PC-9 (cell line): ENCODE data around the gene HES3.

Experiments
- CTCF ChIP-seq: fragments of 200-600 bp; sonication (generic); conservative IDR thresholded peaks from 2 replicates; pipeline ENCODE4 v1.6.1; 2017; ENCODE audit warnings: mixed run types, antibody characterized with exemption, mild to moderate bottlenecking, moderate library complexity
- EZH2 ChIP-seq: fragments of 200-600 bp; sonication (generic); IDR thresholded peaks from 2 replicates; pipeline ENCODE4 v1.8.0; 2017; ENCODE audit warnings: antibody characterized with exemption, low read depth

DNA sequence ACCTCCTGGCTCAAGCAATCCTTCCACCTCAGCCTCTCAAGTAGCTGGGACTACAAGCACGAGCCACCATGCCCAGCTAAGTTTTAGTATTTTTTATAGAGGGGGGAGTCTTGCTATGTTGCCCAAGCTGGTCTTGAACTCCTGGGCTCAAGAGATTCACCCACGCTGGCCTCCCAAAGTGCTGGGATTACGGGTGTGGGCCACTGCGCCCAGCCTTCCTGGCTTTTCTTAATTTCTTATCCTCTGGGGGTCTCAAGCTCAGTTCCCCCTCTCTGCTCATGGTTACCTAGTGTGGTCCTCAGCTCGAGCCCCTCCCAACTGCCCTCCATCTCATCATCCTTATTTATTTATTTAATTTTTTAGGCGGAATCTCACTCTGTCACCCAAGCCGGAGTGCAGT is 41.7 kb upstream of the HES3 start:
- no peak for TF ChIP-seq CTCF
- no peak for TF ChIP-seq EZH2
